Measurements from ENCODE around the gene KCNC4.

Gene KCNC4

GRCh38 chr1:110233861-110234260 lies 23.7 kb downstream of the KCNC4 start:
- no peak for DNase-seq

GRCh38 chr1:110234691-110235090 lies 24.6 kb downstream of the KCNC4 start:
- DNase-seq: no peak

- no peak for DNase-seq
Measured at GRCh38 chr1:110235181-110235833, 25.2 kb downstream of the KCNC4 start.

- DNase-seq: no peak
Measured at GRCh38 chr1:110235834-110236682, 25.9 kb downstream of the KCNC4 start.

- DNase-seq: no peak
Measured at GRCh38 chr1:110237386-110238152, 27.5 kb downstream of the KCNC4 start.

GRCh38 chr1:110239441-110240430 lies 29.6 kb downstream of the KCNC4 start:
- no peak for DNase-seq

GRCh38 chr1:110240476-110241210 lies 30.5 kb downstream of the KCNC4 start:
- DNase-seq: no peak

GRCh38 chr1:110241516-110241915 lies 31.4 kb downstream of the KCNC4 start:
- no peak for DNase-seq

- no peak for DNase-seq
Measured at GRCh38 chr1:110242062-110242461, 31.9 kb downstream of the KCNC4 start.

- no peak for DNase-seq
Measured at GRCh38 chr1:110242731-110243130, 32.6 kb downstream of the KCNC4 start.

GRCh38 chr1:110243146-110243545 lies 33.0 kb downstream of the KCNC4 start:
- DNase-seq: no peak

- no peak for DNase-seq
Measured at GRCh38 chr1:110243574-110243973, 33.5 kb downstream of the KCNC4 start.

- no peak for DNase-seq
Measured at GRCh38 chr1:110245876-110246620, 35.9 kb downstream of the KCNC4 start.

GRCh38 chr1:110248746-110249145 lies 38.6 kb downstream of the KCNC4 start:
- DNase-seq: no peak

GRCh38 chr1:110249256-110249655 lies 39.1 kb downstream of the KCNC4 start:
- DNase-seq: no peak

GRCh38 chr1:110250008-110250407 lies 39.9 kb downstream of the KCNC4 start:
- no peak for DNase-seq

GRCh38 chr1:110250749-110251148 lies 40.6 kb downstream of the KCNC4 start:
- no peak for DNase-seq

- no peak for DNase-seq
Measured at GRCh38 chr1:110253213-110253612, 43.1 kb downstream of the KCNC4 start.

- no peak for DNase-seq
Measured at GRCh38 chr1:110254604-110255391, 44.7 kb downstream of the KCNC4 start.

GRCh38 chr1:110255392-110255787 lies 45.3 kb downstream of the KCNC4 start:
- DNase-seq: peak in 1 of 2 experiments; percentile 28

Measured in cerebellar nuclear complex (tissue), 1 donor.